H1 (cell line): ENCODE measurements around the gene GLYR1. TPM values are rescaled to one million over a fixed set of nuclear protein-coding genes. Genes with fewer than 3 reads are reported as not detected.

Experiments
- CTCF ChIA-PET: fragments of 300-600 bp; sonication (Branson Sonifier 250); formaldehyde crosslinking; loops from one replicate; lab custom pipeline; 2021; ENCODE audit not compliant: partially characterized antibody; lab: Charles Lee
- POLR2A ChIA-PET: fragments of 300-600 bp; sonication (Branson Sonifier 250); formaldehyde crosslinking; loops from one replicate; lab custom pipeline; 2021; ENCODE audit warnings: inconsistent platforms; ENCODE audit not compliant: partially characterized antibody; lab: Charles Lee
- DNase-seq, 2 experiments: peaks; one replicate each; pipeline versions ENCODE4 v3.0.0 to v3.0.0-alpha.2; 2010 to 2022; ENCODE audit warnings: low spot score in 2 of 2, low read depth in 1 of 2, mixed read lengths in 1 of 2
- FAIRE-seq: peaks from 2 replicates; lab custom pipeline; 2011; peaks lifted over from hg19 to GRCh38; lab: Jason Lieb, UNC
- H2AFZ ChIP-seq: 2 replicates; pipeline ENCODE4 v1.8.1; 2012; ENCODE audit warnings: low read length, inconsistent platforms
- H2AK5ac ChIP-seq: 2 replicates; pipeline ENCODE4 v1.6.1; 2013; ENCODE audit warnings: low read depth, low read length
- H2BK120ac ChIP-seq: replicated peaks from 2 replicates; pipeline ENCODE3; 2013; ENCODE audit warnings: low read depth, low read length, inconsistent platforms
- H2BK12ac ChIP-seq: 2 replicates; pipeline ENCODE4 v1.6.1; 2013; ENCODE audit warnings: low read depth, low read length
- H2BK15ac ChIP-seq: 2 replicates; pipeline ENCODE4 v1.6.1; 2013; ENCODE audit warnings: low read length
- H2BK20ac ChIP-seq: 2 replicates; pipeline ENCODE4 v1.6.1; 2013; ENCODE audit warnings: low read length
- H2BK5ac ChIP-seq: 2 replicates; pipeline ENCODE4 v1.6.1; 2013; ENCODE audit warnings: low read depth, low read length
- H3K14ac ChIP-seq: 2 replicates; pipeline ENCODE4 v1.6.1; 2013; ENCODE audit warnings: inconsistent platforms; ENCODE audit not compliant: insufficient read length
- H3K18ac ChIP-seq: 2 replicates; pipeline ENCODE4 v1.6.1; 2013; ENCODE audit warnings: low read length; ENCODE audit errors: extremely low read depth
- H3K23ac ChIP-seq: 2 replicates; pipeline ENCODE4 v1.6.1; 2013; ENCODE audit warnings: inconsistent platforms; ENCODE audit not compliant: insufficient read length
- H3K23me2 ChIP-seq: 2 replicates; pipeline ENCODE4 v1.6.1; 2013; ENCODE audit warnings: low read depth, low read length
- H3K27ac ChIP-seq: 2 replicates; pipeline ENCODE4 v1.6.1; 2011; ENCODE audit warnings: low read depth, low read length, inconsistent platforms
- H3K27me3 ChIP-seq, 4 experiments: replicated peaks in 1 of 4; 1 replicate in 1 of 4; 2 replicates in 3 of 4; pipeline versions ENCODE4 v1.6.1 to v1.8.1; 2011 to 2013; ENCODE audit warnings: low read length in 3 of 4, mild to moderate bottlenecking in 3 of 4, inconsistent platforms in 2 of 4, mixed read lengths in 2 of 4, moderate library complexity in 1 of 4; ENCODE audit not compliant: control insufficient read depth in 3 of 4, insufficient read depth in 3 of 4; ENCODE audit errors: extremely low read depth in 1 of 4
- H3K36me3 ChIP-seq, 4 experiments: 2 replicates each; pipeline versions ENCODE4 v1.6.1 to v1.8.1; 2011 to 2013; ENCODE audit warnings: mild to moderate bottlenecking in 4 of 4, low read length in 3 of 4, moderate library complexity in 2 of 4, control low read depth in 1 of 4, inconsistent platforms in 1 of 4; ENCODE audit not compliant: insufficient read depth in 4 of 4, control insufficient read depth in 2 of 4
- H3K4ac ChIP-seq: replicated peaks from 2 replicates; pipeline ENCODE3; 2013; ENCODE audit warnings: low read length, low read depth, mixed read lengths, inconsistent platforms; ENCODE audit not compliant: insufficient read length
- H3K4me1 ChIP-seq, 4 experiments: replicated peaks in 1 of 4; 1 replicate in 1 of 4; 2 replicates in 3 of 4; pipeline versions ENCODE4 v1.6.1 to v1.8.1; 2011 to 2013; ENCODE audit warnings: low read length in 3 of 4, inconsistent platforms in 2 of 4, mixed read lengths in 1 of 4; ENCODE audit not compliant: insufficient read depth in 4 of 4, control insufficient read depth in 3 of 4
- H3K4me2 ChIP-seq, 2 experiments: 2 replicates each; pipeline versions ENCODE4 v1.6.1 to v1.8.1; 2011 to 2013; ENCODE audit warnings: low read depth in 2 of 2, low read length in 2 of 2, control low read depth in 1 of 2, inconsistent platforms in 1 of 2, mild to moderate bottlenecking in 1 of 2; ENCODE audit not compliant: insufficient read depth in 1 of 2
- H3K4me3 ChIP-seq, 4 experiments: fragments of 200-600, 300-600 bp in 1 of 4; sonication (generic), shearing (Covaris generic), sonication (Bioruptor Twin) in 1 of 4; 2 replicates each; pipeline versions ENCODE4 v1.5.1 to v1.8.1; 2011 to 2016; ENCODE audit warnings: low read length in 4 of 4, low read depth in 3 of 4, control low read depth in 2 of 4, inconsistent platforms in 2 of 4, mild to moderate bottlenecking in 2 of 4, mixed read lengths in 1 of 4, moderate library complexity in 1 of 4; ENCODE audit not compliant: insufficient read depth in 2 of 4; ENCODE audit errors: extremely low read depth in 1 of 4
- H3K56ac ChIP-seq: replicated peaks from 2 replicates; pipeline ENCODE3; 2013; ENCODE audit warnings: low read depth, mild to moderate bottlenecking, mixed read lengths, low read length, inconsistent platforms; ENCODE audit not compliant: insufficient read length
- H3K79me1 ChIP-seq: 2 replicates; pipeline ENCODE4 v1.6.1; 2013; ENCODE audit warnings: low read depth, low read length, control low read depth
- H3K79me2 ChIP-seq, 2 experiments: 2 replicates each; pipeline versions ENCODE4 v1.6.1 to v1.8.1; 2012 to 2013; ENCODE audit warnings: low read length in 2 of 2, mild to moderate bottlenecking in 2 of 2, inconsistent platforms in 1 of 2; ENCODE audit not compliant: insufficient read depth in 2 of 2, control insufficient read depth in 1 of 2
- H3K9ac ChIP-seq, 4 experiments: replicated peaks in 1 of 4; 1 replicate in 1 of 4; 2 replicates in 3 of 4; pipeline versions ENCODE4 v1.6.1 to v1.8.1; 2011 to 2013; ENCODE audit warnings: low read depth in 3 of 4, low read length in 3 of 4, control low read depth in 2 of 4, mild to moderate bottlenecking in 2 of 4, moderate library complexity in 2 of 4, inconsistent platforms in 1 of 4; ENCODE audit errors: extremely low read depth in 1 of 4
- H3K9me3 ChIP-seq, 2 experiments: 2 replicates each; pipeline versions ENCODE4 v1.6.1 to v1.8.1; 2012 to 2013; ENCODE audit warnings: mild to moderate bottlenecking in 2 of 2, moderate library complexity in 2 of 2, control low read depth in 1 of 2, inconsistent platforms in 1 of 2, low read depth in 1 of 2, low read length in 1 of 2, mixed read lengths in 1 of 2; ENCODE audit not compliant: insufficient read depth in 2 of 2
- H4K20me1 ChIP-seq, 2 experiments: replicated peaks in 1 of 2; 2 replicates each; pipeline versions ENCODE3 to v1.8.1; 2011 to 2013; ENCODE audit warnings: inconsistent platforms in 2 of 2, low read length in 2 of 2, mild to moderate bottlenecking in 1 of 2; ENCODE audit not compliant: insufficient read depth in 2 of 2, control insufficient read depth in 1 of 2
- H4K5ac ChIP-seq: 2 replicates; pipeline ENCODE4 v1.6.1; 2013; ENCODE audit warnings: low read length, low read depth, mixed read lengths, inconsistent platforms; ENCODE audit not compliant: insufficient read length
- H4K8ac ChIP-seq: 2 replicates; pipeline ENCODE4 v1.8.0; 2013; ENCODE audit warnings: mild to moderate bottlenecking, moderate library complexity, low read length, inconsistent platforms; ENCODE audit not compliant: insufficient read depth; ENCODE audit errors: extremely low read depth
- H4K91ac ChIP-seq: replicated peaks from 2 replicates; pipeline ENCODE3; 2013; ENCODE audit warnings: low read length, mixed read lengths, inconsistent platforms; ENCODE audit not compliant: insufficient read length
- RAD21 ChIP-seq, 2 experiments: IDR thresholded peaks in 1 of 2; conservative IDR thresholded peaks in 1 of 2; 2 replicates each; pipeline ENCODE4 v1.6.1; 2011; ENCODE audit warnings: low read depth in 2 of 2, low read length in 2 of 2, improper control_type of control experiment in 1 of 2, inconsistent platforms in 1 of 2, mild to moderate bottlenecking in 1 of 2, moderate library complexity in 1 of 2
- SP1 ChIP-seq: IDR thresholded peaks from 2 replicates; pipeline ENCODE4 v1.6.1; 2011; ENCODE audit warnings: low read depth, low read length
- SUZ12 ChIP-seq: fragments of 200-600 bp; sonication (generic); IDR thresholded peaks from 2 replicates; pipeline ENCODE4 v1.6.1; 2012; ENCODE audit warnings: mild to moderate bottlenecking, inconsistent platforms, low read length, moderate library complexity, mixed read lengths
- WGBS, 2 experiments: shearing (Covaris generic) in 1 of 2; methylation state at CpG; one replicate each; pipeline versions ENCODE4 v1.1.6 to v1.1.7; 2013 to 2015; ENCODE audit warnings: low lambda C conversion rate in 2 of 2, mixed read lengths in 2 of 2, inconsistent platforms in 1 of 2, low coverage in 1 of 2, missing lambda C conversion rate in 1 of 2; ENCODE audit not compliant: insufficient replicate concordance in 2 of 2, insufficient coverage in 1 of 2, insufficient read length in 1 of 2; ENCODE audit errors: extremely low coverage in 1 of 2, missing lambda C conversion rate in 1 of 2; 5-methylcytosine and 5-hydroxymethylcytosine counted together
- polyA plus RNA-seq, 7 experiments: library from polyadenylated mRNA; depleted of rRNA in 3 of 7; stranded (reverse) in 5 of 7; unstranded in 2 of 7; fragments of >200 nt in 5 of 7; fragments of 200-250 nt in 2 of 7; gene quantifications; 1 replicate in 5 of 7; 2 replicates in 1 of 7; 4 replicates in 1 of 7; pipeline versions ENCODE4 v1.2.1 to v1.2.3, GENCODE V29; 2011 to 2013; ENCODE audit warnings: missing spikeins in 2 of 7, mixed read lengths in 2 of 7
- total RNA-seq: library from RNA; stranded (reverse); fragmentation: NEBNext Ultra II Directional; extraction: Animal tissue kit (Norgen Biotek cat#: 25700); gene quantifications from 2 replicates; pipeline ENCODE4 v1.2.1, GENCODE V29; 2021

The GLYR1 gene
- total and polyA plus RNA-seq, 2 of the 8 experiments (the other 6 are each of a cell fraction or from before 2014, with no cell fraction given), result 50.2 to 115 TPM

GRCh38 chr16:4814542-4815173 lies 32.4 kb downstream of the GLYR1 start:
- no peak overlapping the region for H2BK5ac ChIP-seq
- no peak overlapping the region for H3K4me2 ChIP-seq
- H3K9ac ChIP-seq, result no peak overlapping the region
- H2BK15ac ChIP-seq, result no peak overlapping the region
- no peak overlapping the region for H4K5ac ChIP-seq
- H3K23me2 ChIP-seq, result no peaks in the 10 kb centered on the region
- FAIRE-seq (no peak), DNase-seq (no peak)
- H4K8ac ChIP-seq, result no peak overlapping the region
- H2BK20ac ChIP-seq, result no peak overlapping the region
- CTCF ChIA-PET, result interaction anchor here (0.6 to 1.8 kb wide), 3 partner anchors 41 to 98 kb away, joined by 3 to 7 read pairs (median 3); no protein-coding TSS in a partner anchor
- no peak overlapping the region for H2BK120ac ChIP-seq
- TF ChIP-seq SUZ12 (no peak), RAD21 (IDR thresholded peaks at IDR 0.05 in 1 of 2, conservative IDR thresholded peaks at IDR 0.05 in 1 of 2; ENCODE audit: low read depth in 2 of 2, low read length in 2 of 2) (peak in 1 of 2 experiments; percentile 4; a peak in 2 of 4 replicates), SP1 (no peak)
- H2BK12ac ChIP-seq, result no peak overlapping the region
- POLR2A ChIA-PET, result interaction anchor here (0.9 to 1.0 kb wide), 3 partner anchors 10 to 59 kb away, joined by 3 to 4 read pairs (median 3); no protein-coding TSS in a partner anchor
- no peaks in the 10 kb centered on the region for H3K79me2 ChIP-seq
- H3K79me1 ChIP-seq, result no peaks in the 10 kb centered on the region
- H3K4me3 ChIP-seq, result no peak overlapping the region
- WGBS, 2 experiments, result 95% methylated on average over 15 of the region's 16 CpGs; no CpG with 5 or more reads in 1 of the 2 experiments
- H3K27ac ChIP-seq, result no peak overlapping the region
- no peak overlapping the region for H2AK5ac ChIP-seq
- H3K14ac ChIP-seq, result no peak overlapping the region
- peaks cover 0 to 8% of the 10 kb centered on the region in 2 experiments for H4K20me1 ChIP-seq
- H2AFZ ChIP-seq, result no peak overlapping the region
- no peaks in the 10 kb centered on the region for H3K9me3 ChIP-seq
- H3K56ac ChIP-seq, result no peak overlapping the region
- H3K36me3 ChIP-seq, result peaks cover 7 to 53% (median 40%) of the 10 kb centered on the region in 4 experiments
- no peak overlapping the region for H3K23ac ChIP-seq
- H4K91ac ChIP-seq, result no peak overlapping the region
- no peak overlapping the region for H3K18ac ChIP-seq
- H3K4me1 ChIP-seq, result no peaks in the 10 kb centered on the region
- H3K4ac ChIP-seq, result no peak overlapping the region
- no peaks in the 10 kb centered on the region for H3K27me3 ChIP-seq
